ENCODE results near the gene SLC25A48.

The SLC25A48 gene

DNA sequence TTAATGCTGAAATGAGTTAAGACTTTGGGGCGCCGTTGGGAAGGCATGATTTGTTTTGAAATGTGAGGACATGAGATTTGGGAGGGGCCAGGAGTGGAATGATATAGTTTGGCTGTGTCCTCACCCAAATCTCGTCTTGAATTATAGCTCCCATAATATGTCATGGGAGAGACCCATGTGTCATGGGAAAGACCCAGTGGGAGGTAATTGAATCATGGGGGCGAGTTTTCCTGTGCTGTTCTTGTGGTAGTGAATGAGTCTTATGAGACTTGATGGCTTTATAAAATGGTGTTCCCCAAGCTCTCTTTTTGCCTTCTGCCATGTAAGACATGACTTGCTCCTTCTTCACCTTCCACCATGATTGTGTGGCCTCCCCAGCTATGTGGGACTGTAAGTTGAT, 5.1 kb downstream of the SLC25A48 start:
- TF ChIP-seq CTCF (conservative IDR thresholded peaks at IDR 0.05; ENCODE audit: low read length) (no peak), EZH2phosphoT487 (IDR thresholded peaks at IDR 0.05; ENCODE audit: borderline replicate concordance) (no peak)
- Histone ChIP-seq H3K4me3 (ENCODE audit: low read length, poor library complexity, severe bottlenecking) (no peak overlapping the region), H3K9me3 (ENCODE audit: insufficient read depth, low read depth, low read length) (no peaks in the 10 kb centered on the region), H3K4me1 (ENCODE audit: insufficient read depth, low read length, poor library complexity, severe bottlenecking) (no peaks in the 10 kb centered on the region), H3K27me3 (ENCODE audit: insufficient read depth, low read length, poor library complexity, severe bottlenecking) (no peaks in the 10 kb centered on the region), H3K9ac (ENCODE audit: low read depth, low read length, poor library complexity, severe bottlenecking) (no peak overlapping the region), H3K36me3 (ENCODE audit: insufficient read depth, low read length) (no peaks in the 10 kb centered on the region), H3K4me2 (ENCODE audit: low read depth, low read length, poor library complexity, severe bottlenecking) (no peak overlapping the region), H4K20me1 (ENCODE audit: insufficient read depth, low read length, poor library complexity, severe bottlenecking) (no peaks in the 10 kb centered on the region), H3K79me2 (ENCODE audit: insufficient read depth, low read length) (no peaks in the 10 kb centered on the region), H3F3A (ENCODE audit: low read depth) (no peaks in the 10 kb centered on the region), H2AFZ (ENCODE audit: low read length) (no peak overlapping the region), H3K9me2 (replicated peaks; ENCODE audit: low read depth, low read length) (no peaks in the 10 kb centered on the region)

- Histone ChIP-seq H3K27me3 (ENCODE audit: insufficient read depth, low read length, poor library complexity, severe bottlenecking) (no peaks in the 10 kb centered on the region), H3K9ac (ENCODE audit: low read depth, low read length, poor library complexity, severe bottlenecking) (no peak overlapping the region), H3K9me3 (ENCODE audit: insufficient read depth, low read depth, low read length) (no peaks in the 10 kb centered on the region), H3K4me2 (ENCODE audit: low read depth, low read length, poor library complexity, severe bottlenecking) (no peak overlapping the region), H4K20me1 (ENCODE audit: insufficient read depth, low read length, poor library complexity, severe bottlenecking) (no peaks in the 10 kb centered on the region), H3K4me1 (ENCODE audit: insufficient read depth, low read length, poor library complexity, severe bottlenecking) (no peaks in the 10 kb centered on the region), H3K79me2 (ENCODE audit: insufficient read depth, low read length) (no peaks in the 10 kb centered on the region), H3K4me3 (ENCODE audit: low read length, poor library complexity, severe bottlenecking) (no peak overlapping the region), H3K36me3 (ENCODE audit: insufficient read depth, low read length) (no peaks in the 10 kb centered on the region), H3K9me2 (replicated peaks; ENCODE audit: low read depth, low read length) (no peaks in the 10 kb centered on the region), H2AFZ (ENCODE audit: low read length) (no peak overlapping the region), H3F3A (ENCODE audit: low read depth) (no peaks in the 10 kb centered on the region)
- TF ChIP-seq EZH2phosphoT487 (IDR thresholded peaks at IDR 0.05; ENCODE audit: borderline replicate concordance) (no peak), CTCF (conservative IDR thresholded peaks at IDR 0.05; ENCODE audit: low read length) (no peak)
Observed at GRCh38 chr5:135840959-135841358, 6.5 kb downstream of the SLC25A48 start.

DNA sequence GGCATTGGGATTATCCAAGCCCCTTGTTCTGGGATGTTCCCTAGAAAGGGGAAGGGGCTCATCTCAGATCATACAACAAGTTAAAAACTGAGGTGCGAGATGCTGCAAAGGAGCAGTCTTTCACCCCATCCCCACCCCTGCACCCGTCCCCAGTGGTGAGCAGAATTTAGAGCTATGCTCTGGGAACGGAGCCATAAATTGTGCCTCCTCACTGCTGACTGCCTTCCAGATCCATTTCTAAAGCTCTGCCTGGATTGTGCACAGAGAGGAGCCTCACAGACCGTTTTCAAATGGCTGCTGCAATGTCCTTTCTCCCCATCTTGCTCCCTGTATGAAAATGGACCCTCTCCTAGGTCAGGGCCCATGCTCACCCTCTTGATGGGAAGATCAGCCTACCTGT, 8.3 kb downstream of the SLC25A48 start:
- Histone ChIP-seq H3F3A (ENCODE audit: low read depth) (no peaks in the 10 kb centered on the region), H3K27me3 (ENCODE audit: insufficient read depth, low read length, poor library complexity, severe bottlenecking) (no peaks in the 10 kb centered on the region), H4K20me1 (ENCODE audit: insufficient read depth, low read length, poor library complexity, severe bottlenecking) (no peaks in the 10 kb centered on the region), H3K9me2 (replicated peaks; ENCODE audit: low read depth, low read length) (no peaks in the 10 kb centered on the region), H3K4me2 (ENCODE audit: low read depth, low read length, poor library complexity, severe bottlenecking) (no peak overlapping the region), H3K9me3 (ENCODE audit: insufficient read depth, low read depth, low read length) (no peaks in the 10 kb centered on the region), H3K4me1 (ENCODE audit: insufficient read depth, low read length, poor library complexity, severe bottlenecking) (no peaks in the 10 kb centered on the region), H3K36me3 (ENCODE audit: insufficient read depth, low read length) (no peaks in the 10 kb centered on the region), H3K79me2 (ENCODE audit: insufficient read depth, low read length) (no peaks in the 10 kb centered on the region), H2AFZ (ENCODE audit: low read length) (no peak overlapping the region), H3K4me3 (ENCODE audit: low read length, poor library complexity, severe bottlenecking) (no peak overlapping the region), H3K9ac (ENCODE audit: low read depth, low read length, poor library complexity, severe bottlenecking) (no peak overlapping the region)
- no peak for TF ChIP-seq CTCF (conservative IDR thresholded peaks at IDR 0.05; ENCODE audit: low read length)
- TF ChIP-seq EZH2phosphoT487 (IDR thresholded peaks at IDR 0.05; ENCODE audit: borderline replicate concordance): no peak
